G401.6 (cell line): Measurements from ENCODE around the gene MIA3.

Source experiments
- FAIRE-seq: peaks from 2 replicates; lab custom pipeline; 2012; peaks lifted over from hg19 to GRCh38; lab: Jason Lieb, UNC

MIA3 gene

GRCh38 chr1:222670110-222670509 is 52.2 kb downstream of the MIA3 start:
- no peak for FAIRE-seq

- no peak for FAIRE-seq
Observed at GRCh38 chr1:222680080-222680479, 62.2 kb downstream of the MIA3 start.

- FAIRE-seq = no peak
Observed at GRCh38 chr1:222691016-222691415, 73.1 kb downstream of the MIA3 start.

- FAIRE-seq = no peak
Observed at GRCh38 chr1:222694927-222695326, 77.0 kb downstream of the MIA3 start.

GRCh38 chr1:222696741-222697140 is 78.8 kb downstream of the MIA3 start:
- peak; percentile 17 for FAIRE-seq

GRCh38 chr1:222697203-222697602 is 79.3 kb downstream of the MIA3 start:
- no peak for FAIRE-seq

- FAIRE-seq = no peak
Observed at GRCh38 chr1:222697826-222698225, 79.9 kb downstream of the MIA3 start.

- FAIRE-seq = no peak
Observed at GRCh38 chr1:222702210-222702609, 84.3 kb downstream of the MIA3 start.

- FAIRE-seq = no peak
Observed at GRCh38 chr1:222704260-222704659, 86.4 kb downstream of the MIA3 start.

GRCh38 chr1:222706815-222707214 is 88.9 kb downstream of the MIA3 start:
- FAIRE-seq = no peak

- no peak for FAIRE-seq
Observed at GRCh38 chr1:222709700-222710153, 91.8 kb downstream of the MIA3 start.

GRCh38 chr1:222711319-222712252 is 93.7 kb downstream of the MIA3 start:
- FAIRE-seq = peak; percentile 19

- FAIRE-seq = no peak
Observed at GRCh38 chr1:222712253-222713090, 94.6 kb downstream of the MIA3 start, which contains the start of the genes AIDA and BROX. Gene AIDA (minus strand): TSS chr1:222712491. CDS start chr1:222712317, 174 bp downstream. Gene BROX (plus strand): TSS chr1:222712564. CDS start chr1:222715700, 3,136 bp downstream.

GRCh38 chr1:222713091-222713961 is 95.4 kb downstream of the MIA3 start:
- peak; percentile 90 for FAIRE-seq

- no peak for FAIRE-seq
Observed at GRCh38 chr1:222716393-222716792, 98.5 kb downstream of the MIA3 start.
